GM19240 (cell line): ENCODE results near the gene CTNNA2.
"Not testable (repeated sequence)": the region's sequence is repeated elsewhere in the genome, so short reads cannot be mapped to it uniquely, and the experiment has no call there.

ENCODE experiments used
- DNase-seq: peaks from one replicate; pipeline ENCODE4 v3.0.0; 2011; ENCODE audit warnings: low spot score; ENCODE audit not compliant: insufficient read length

The CTNNA2 gene

GRCh38 chr2:80186262-80186661 is 673.4 kb downstream of the CTNNA2 start:
- no peak for DNase-seq

- no peak for DNase-seq
Measured at GRCh38 chr2:80187156-80187555, 674.3 kb downstream of the CTNNA2 start.

GRCh38 chr2:80190166-80190565 is 677.3 kb downstream of the CTNNA2 start:
- no peak for DNase-seq

GRCh38 chr2:80193566-80193965 is 680.7 kb downstream of the CTNNA2 start:
- DNase-seq: no peak

- no peak for DNase-seq
Measured at GRCh38 chr2:80195034-80195433, 682.2 kb downstream of the CTNNA2 start.

- DNase-seq: no peak
Measured at GRCh38 chr2:80198042-80198441, 685.2 kb downstream of the CTNNA2 start.

- no peak for DNase-seq
Measured at GRCh38 chr2:80199504-80199903, 686.7 kb downstream of the CTNNA2 start.

GRCh38 chr2:80203929-80204328 is 691.1 kb downstream of the CTNNA2 start:
- DNase-seq: not testable (repeated sequence)

GRCh38 chr2:80205498-80205897 is 692.6 kb downstream of the CTNNA2 start:
- no peak for DNase-seq

GRCh38 chr2:80209458-80209857 is 696.6 kb downstream of the CTNNA2 start:
- DNase-seq: no peak

- DNase-seq: no peak
Measured at GRCh38 chr2:80217446-80217845, 704.6 kb downstream of the CTNNA2 start.

GRCh38 chr2:80222644-80223043 is 709.8 kb downstream of the CTNNA2 start:
- DNase-seq: no peak

GRCh38 chr2:80231421-80231820 is 718.6 kb downstream of the CTNNA2 start:
- DNase-seq: no peak

GRCh38 chr2:80233333-80233732 is 720.5 kb downstream of the CTNNA2 start:
- no peak for DNase-seq

- no peak for DNase-seq
Measured at GRCh38 chr2:80238692-80239469, 726.0 kb downstream of the CTNNA2 start.

- no peak for DNase-seq
Measured at GRCh38 chr2:80242355-80242910, 729.6 kb downstream of the CTNNA2 start.

GRCh38 chr2:80244905-80245584 is 732.2 kb downstream of the CTNNA2 start:
- no peak for DNase-seq

- DNase-seq: no peak
Measured at GRCh38 chr2:80246534-80246933, 733.7 kb downstream of the CTNNA2 start.

- no peak for DNase-seq
Measured at GRCh38 chr2:80247339-80247738, 734.5 kb downstream of the CTNNA2 start.

- no peak for DNase-seq
Measured at GRCh38 chr2:80248146-80248545, 735.3 kb downstream of the CTNNA2 start.

- no peak for DNase-seq
Measured at GRCh38 chr2:80252294-80252986, 739.6 kb downstream of the CTNNA2 start.
